ENCODE results near the gene SPPL3.
"Not testable (repeated sequence)": the region's sequence is repeated elsewhere in the genome, so short reads cannot be mapped to it uniquely, and the experiment has no call there.

SPPL3 gene

DNA sequence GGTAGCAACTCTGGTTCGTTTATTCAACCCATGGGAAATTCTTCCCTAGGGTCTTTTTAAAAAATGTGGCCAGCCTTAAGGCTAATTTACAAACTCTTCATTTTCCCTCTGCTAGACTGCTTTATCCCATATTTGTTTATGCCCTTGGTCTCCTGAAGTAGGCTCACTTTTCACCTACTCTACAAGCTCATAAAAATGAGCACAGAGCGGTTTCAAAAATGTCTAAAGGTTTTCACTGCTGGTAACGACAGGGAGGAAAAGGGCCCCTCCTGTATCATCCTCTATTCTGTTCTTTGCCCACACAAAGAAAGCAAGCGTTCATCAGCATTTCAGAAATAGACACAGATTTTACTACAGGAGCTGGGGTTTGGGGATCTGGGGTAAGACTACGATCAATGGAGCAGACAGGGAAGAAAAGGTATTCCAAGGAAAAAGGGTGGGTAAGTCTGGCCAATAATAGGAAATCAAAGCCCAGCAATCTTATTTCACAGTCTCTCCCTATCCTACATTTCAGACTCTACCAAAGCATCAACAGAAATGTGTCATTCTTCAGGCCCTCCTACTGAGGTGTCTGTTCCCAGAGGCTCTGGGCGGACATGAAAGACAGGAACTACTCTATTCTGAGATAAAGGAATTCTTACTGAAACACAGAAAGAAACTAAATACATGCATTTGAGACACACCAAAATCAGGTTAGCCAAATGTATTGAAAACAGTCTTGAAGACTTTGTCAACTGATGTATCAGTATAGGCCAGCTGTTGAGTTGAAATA lies 86.4 kb downstream of the SPPL3 start:
- DNase-seq (ENCODE audit: low read depth), result no peak

DNA sequence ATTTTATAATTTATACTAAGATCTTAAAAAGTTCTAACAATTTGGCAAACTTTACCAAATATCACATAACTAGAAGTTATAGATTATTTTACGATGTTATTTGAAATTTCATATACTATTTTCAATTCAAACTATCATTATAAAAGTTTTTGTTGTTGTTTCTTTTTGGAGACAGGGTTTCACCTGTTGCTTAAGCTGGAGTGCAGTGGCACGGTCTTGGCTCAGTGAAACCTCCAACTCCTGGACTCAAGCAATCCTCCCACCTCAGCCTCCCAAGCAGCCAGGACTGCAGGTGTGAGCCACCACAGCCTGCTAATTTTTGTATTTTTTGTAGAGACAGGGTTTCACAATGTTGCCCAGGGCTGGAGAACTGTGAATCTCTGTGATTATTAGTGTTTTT lies 87.8 kb downstream of the SPPL3 start:
- DNase-seq (ENCODE audit: low read depth), result no peak

- no peak for DNase-seq (ENCODE audit: low read depth)
Measured at GRCh38 chr12:120814903-120815429, 89.2 kb downstream of the SPPL3 start.

DNA sequence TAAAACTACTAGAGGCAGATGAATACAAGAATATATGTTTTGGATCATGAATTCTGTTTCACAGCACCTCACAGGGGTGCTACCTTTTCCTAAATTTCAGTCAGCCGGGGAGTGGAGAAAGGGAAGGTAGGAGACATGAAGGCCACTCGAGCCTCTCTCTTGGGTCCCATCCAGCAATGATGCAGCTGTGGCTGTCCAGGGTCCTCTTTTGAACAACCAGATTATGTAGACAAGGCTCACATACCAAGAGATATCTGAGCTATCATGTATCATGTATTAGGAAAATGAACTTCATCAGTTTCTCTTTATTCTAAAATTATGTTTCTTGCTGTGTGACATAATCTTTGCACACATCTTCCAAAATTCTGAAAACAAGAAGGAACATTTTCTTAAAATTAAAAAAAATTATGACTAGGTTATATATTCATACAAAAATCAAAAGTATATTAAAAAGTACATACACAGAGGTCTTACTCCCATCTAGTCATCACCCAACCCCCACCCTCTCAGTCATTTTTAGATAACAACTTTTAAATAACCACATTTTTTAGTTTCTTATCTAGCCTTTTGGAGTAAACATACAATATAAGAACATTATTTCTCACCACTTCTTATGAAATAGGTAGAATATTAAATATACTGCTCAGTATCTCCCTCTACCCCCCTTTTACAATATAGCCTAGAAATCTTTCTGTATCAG lies 89.8 kb downstream of the SPPL3 start:
- no peak for DNase-seq (ENCODE audit: low read depth)

DNA sequence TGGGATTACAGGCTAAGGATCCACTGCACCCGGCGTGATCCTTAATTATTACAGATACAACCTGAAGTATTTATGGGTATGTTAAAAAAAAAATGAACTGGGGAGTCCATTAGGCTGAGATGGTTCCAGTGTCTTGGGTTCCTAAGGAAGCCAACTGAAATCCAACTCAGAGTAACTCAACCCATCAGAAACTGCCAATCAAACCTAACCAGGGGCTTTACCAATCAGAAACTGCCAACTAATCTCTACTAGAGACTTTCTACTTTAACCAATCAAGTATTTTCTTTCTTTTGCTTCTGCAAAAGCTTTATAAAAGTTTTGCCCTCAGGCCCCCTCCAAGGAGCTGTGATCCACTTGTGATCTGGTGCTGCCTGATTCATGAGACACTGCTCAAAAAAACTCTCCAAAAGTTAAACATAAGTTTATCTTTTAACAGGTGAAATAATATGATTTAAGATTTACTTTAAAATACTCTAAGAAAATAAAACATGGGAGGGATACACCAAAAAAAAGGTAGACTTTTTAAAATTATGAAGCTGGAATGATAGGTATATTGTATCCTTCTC lies 90.5 kb downstream of the SPPL3 start:
- DNase-seq (ENCODE audit: low read depth), result no peak

DNA sequence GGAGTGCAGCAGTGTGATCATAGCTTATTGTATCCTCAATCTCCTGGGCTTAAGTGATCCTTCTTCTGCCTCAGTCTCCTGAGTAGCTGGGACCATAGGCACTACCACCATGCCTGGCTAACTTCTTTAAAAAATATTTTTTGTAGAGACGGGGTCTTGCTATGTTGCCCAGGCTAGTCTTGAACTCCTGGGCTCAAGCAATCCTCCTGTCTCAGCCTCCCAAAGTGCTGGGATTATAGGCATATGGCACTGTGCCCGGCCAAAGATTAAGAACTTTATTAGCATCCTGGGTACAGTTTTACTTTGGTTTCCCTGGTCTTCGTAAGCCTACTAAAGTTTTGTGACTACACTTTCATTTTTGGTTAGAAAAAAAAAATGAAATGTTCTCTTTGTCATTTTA lies 94.1 kb downstream of the SPPL3 start:
- DNase-seq (ENCODE audit: low read depth), result no peak

DNA sequence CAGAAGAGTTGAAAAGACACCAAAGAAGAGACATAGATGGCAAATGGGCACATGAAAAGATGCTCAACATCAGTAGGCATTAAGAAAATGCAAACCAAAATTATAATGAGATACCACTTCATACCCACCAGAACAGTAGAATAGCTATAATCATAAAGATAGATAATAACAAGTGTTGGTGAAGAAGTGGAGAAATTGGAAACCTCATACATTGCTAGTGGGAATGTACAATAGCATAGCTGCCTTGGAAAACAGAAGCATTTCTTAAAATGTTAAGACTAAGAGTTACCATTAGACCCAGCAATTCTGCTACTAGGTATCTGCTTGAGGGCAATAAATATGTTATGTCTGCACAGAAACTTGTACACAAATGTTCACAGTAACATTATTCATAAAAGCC lies 99.7 kb downstream of the SPPL3 start:
- no peak for DNase-seq (ENCODE audit: low read depth)

DNA sequence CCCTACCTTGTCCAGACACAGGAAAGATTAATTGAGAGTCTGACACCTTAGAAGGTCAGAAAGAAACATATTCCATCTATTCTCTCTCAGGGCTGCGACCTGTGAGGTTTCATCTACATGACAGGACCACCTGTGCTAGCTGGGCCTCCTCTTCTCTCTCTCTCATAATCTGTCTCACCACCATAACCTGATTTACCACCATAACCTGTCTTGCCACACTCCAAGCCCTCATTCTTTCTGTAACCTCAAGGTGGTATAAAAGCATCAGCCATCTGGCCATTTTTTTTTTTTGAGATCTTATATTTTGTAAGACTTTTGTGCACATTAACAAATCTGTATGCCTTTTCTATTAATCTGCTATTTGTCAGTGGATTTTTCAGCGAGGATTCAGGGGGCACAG lies 103.0 kb downstream of the SPPL3 start:
- no peak for DNase-seq (ENCODE audit: low read depth)

GRCh38 chr12:120800665-120801064 lies 103.5 kb downstream of the SPPL3 start:
- DNase-seq (ENCODE audit: low read depth), result no peak

- DNase-seq (ENCODE audit: low read depth), result no peak
Measured at GRCh38 chr12:120799243-120800045, 104.7 kb downstream of the SPPL3 start.

- DNase-seq (ENCODE audit: low read depth), result no peak
Measured at GRCh38 chr12:120798696-120799095, 105.5 kb downstream of the SPPL3 start.

- DNase-seq (ENCODE audit: low read depth), result no peak
Measured at GRCh38 chr12:120797677-120798642, 106.2 kb downstream of the SPPL3 start.

GRCh38 chr12:120795441-120796178 lies 108.5 kb downstream of the SPPL3 start:
- no peak for DNase-seq (ENCODE audit: low read depth)

- no peak for DNase-seq (ENCODE audit: low read depth)
Measured at GRCh38 chr12:120793357-120793756, 110.8 kb downstream of the SPPL3 start.

DNA sequence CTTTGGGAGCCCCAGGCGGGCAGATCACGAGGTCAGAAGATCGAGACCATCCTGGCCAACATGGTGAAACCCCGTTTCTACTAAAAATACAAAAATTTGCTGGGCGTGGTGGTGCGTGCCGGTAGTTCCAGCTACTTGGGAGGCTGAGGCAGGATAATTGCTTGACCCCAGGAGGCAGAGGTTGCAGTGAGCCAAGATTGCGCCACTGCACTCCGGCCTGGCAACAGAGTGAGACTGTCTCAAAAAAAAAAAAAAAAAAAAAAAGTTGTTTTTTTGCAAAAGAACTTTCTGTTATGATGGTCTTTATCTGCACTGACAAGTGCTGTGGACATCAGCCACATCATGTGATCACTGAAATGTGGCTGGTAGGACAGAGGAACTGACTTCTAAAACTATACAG lies 111.7 kb downstream of the SPPL3 start:
- not testable (repeated sequence) for DNase-seq (ENCODE audit: low read depth)

- DNase-seq (ENCODE audit: low read depth), result no peak
Measured at GRCh38 chr12:120791669-120792176, 112.4 kb downstream of the SPPL3 start.

- no peak for DNase-seq (ENCODE audit: low read depth)
Measured at GRCh38 chr12:120790114-120790513, 114.0 kb downstream of the SPPL3 start.

GRCh38 chr12:120787889-120788288 lies 116.3 kb downstream of the SPPL3 start:
- no peak for DNase-seq (ENCODE audit: low read depth)

DNA sequence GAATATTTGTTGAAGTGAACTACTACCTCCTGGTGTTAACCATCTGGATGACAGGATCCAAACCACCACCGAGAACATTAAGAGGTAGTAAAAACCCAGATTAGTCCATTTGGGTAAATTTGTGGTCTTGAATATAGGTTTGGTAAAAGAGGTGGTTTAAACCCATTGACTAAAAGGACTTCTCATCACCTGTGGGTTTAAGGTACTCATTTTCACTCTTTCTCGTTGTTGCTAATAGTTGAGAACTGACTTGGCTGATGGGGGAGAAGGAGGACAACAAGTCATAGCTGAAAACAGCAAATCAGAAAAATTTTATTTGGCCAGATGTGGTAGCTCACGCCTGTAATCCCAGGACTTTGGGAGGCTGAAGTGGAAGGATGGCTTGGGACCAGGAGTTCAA lies 119.4 kb downstream of the SPPL3 start:
- no peak for DNase-seq (ENCODE audit: low read depth)

- no peak for DNase-seq (ENCODE audit: low read depth)
Measured at GRCh38 chr12:120783197-120783596, 121.0 kb downstream of the SPPL3 start.

Measured in stimulated activated CD8-positive, alpha-beta memory T cell treated with anti-CD3 and anti-CD28 coated beads, Interleukin-7, amount 100 ng/mL, for 24 hours (primary cell).